Transverse colon (tissue), 4 donors: Measurements from ENCODE around the gene GPANK1. TPM values are rescaled to one million over a fixed set of nuclear protein-coding genes. Genes with fewer than 3 reads are reported as not detected.
A peak's percentile ranks its signal among the peaks of the same experiment; 100 is the strongest.

ENCODE experiments used
- DNase-seq: peaks from one replicate; pipeline ENCODE4 v3.0.0-alpha.2; 2019
- H3K27ac ChIP-seq, 4 donors: fragments of 200-600 bp; sonication (generic); 2 replicates each; pipeline ENCODE4 v1.5.1; 2016 to 2018; ENCODE audit warnings: inconsistent platforms in 4 of 4
- H3K27me3 ChIP-seq: fragments of 200-600 bp; sonication (generic); 2 replicates; pipeline ENCODE4 v1.5.1; 2017; ENCODE audit warnings: inconsistent platforms
- H3K36me3 ChIP-seq, 4 donors: fragments of 200-600 bp; sonication (generic); 2 replicates each; pipeline ENCODE4 v1.5.1; 2017 to 2019; ENCODE audit warnings: inconsistent platforms in 4 of 4
- H3K4me1 ChIP-seq, 4 donors: fragments of 200-600 bp; sonication (generic); 2 replicates each; pipeline ENCODE4 v1.5.1; 2017 to 2020; ENCODE audit warnings: inconsistent platforms in 4 of 4
- H3K4me3 ChIP-seq, 4 donors: fragments of 200-600 bp; sonication (generic); 1 replicate in 1 of 4; 2 replicates in 3 of 4; pipeline versions ENCODE4 v1.5.1 to v1.6.1; 2017 to 2019; ENCODE audit warnings: inconsistent platforms in 4 of 4
- H3K9me3 ChIP-seq, 2 donors: fragments of 200-600 bp; sonication (generic); 2 replicates each; pipeline ENCODE4 v1.5.1; 2017 to 2019; ENCODE audit warnings: inconsistent platforms in 2 of 2
- CTCF ChIP-seq, 5 experiments: fragments of 200-600 bp in 3 of 5; fragments of 450-650 bp in 2 of 5; sonication (generic) in 3 of 5; IDR thresholded peaks; 1 replicate in 2 of 5; 2 replicates in 3 of 5; pipeline ENCODE4 v1.5.1; 2016 to 2017; ENCODE audit warnings: antibody characterized with exemption in 5 of 5, inconsistent platforms in 3 of 5, mild to moderate bottlenecking in 2 of 5, moderate library complexity in 1 of 5
- EP300 ChIP-seq: sonication (generic); formaldehyde crosslinking; IDR thresholded peaks from one replicate; pipeline ENCODE4 v1.6.1; 2017; ENCODE audit warnings: antibody characterized with exemption, low read depth
- POLR2A ChIP-seq: fragments of 450-650 bp; IDR thresholded peaks from one replicate; pipeline ENCODE4 v1.6.1; 2016; ENCODE audit warnings: antibody characterized with exemption, mild to moderate bottlenecking, moderate library complexity
- POLR2AphosphoS5 ChIP-seq, 3 donors: sonication (generic); formaldehyde crosslinking; IDR thresholded peaks; one replicate each; pipeline ENCODE4 v1.6.1; 2016; ENCODE audit warnings: antibody characterized with exemption in 3 of 3
- WGBS, 2 donors: methylation state at CpG; one replicate each; pipeline ENCODE4 v1.1.5; 2018; ENCODE audit warnings: low coverage in 1 of 2; 5-methylcytosine and 5-hydroxymethylcytosine counted together
- in situ Hi-C, 4 donors: fragments of 200-750 bp; cut with MboI; loops; one replicate each; pipeline versions ENCODE4 v1.15.0 to v1.15.1; 2017; ENCODE audit warnings: low sequenced_read_pairs in 3 of 4, low pct_ligation_motif_present in 1 of 4, low pct_unique_long_range_greater_than_20kb in 1 of 4
- intact Hi-C: fragments of 100-400 bp; cut with DNase I; formaldehyde crosslinking; loops from one replicate; pipeline ENCODE4 v1.15.1; 2023; ENCODE audit warnings: low total_unique reads
- total RNA-seq, 4 donors: library from RNA; depleted of rRNA; stranded (reverse); fragments of >200 nt; gene quantifications; one replicate each; pipeline ENCODE4 v1.1.0, GENCODE V29; 2016

GPANK1 gene
- total RNA-seq, 4 donors from 2014 or later = 2.4 to 32.9 (median 23.2) TPM

- TF ChIP-seq EP300 (no peak), CTCF (IDR thresholded peaks at IDR 0.05) (no peak)
- intact Hi-C loops = no loop called here
- Histone ChIP-seq H3K9me3 (no peaks in the 10 kb centered on the region), H3K27me3 (no peaks in the 10 kb centered on the region), H3K4me1 (peaks cover 30 to 68% (median 46%) of the 10 kb centered on the region in 4 donors), H3K36me3 (peaks cover 0 to 6% (median 0%) of the 10 kb centered on the region in 4 donors), H3K27ac (peak overlapping the region; percentile 88 to 95 (median 90)), H3K4me3 (peak overlapping the region in 1 of 4 donors; percentile 87)
- in situ Hi-C loops = no loop called here
- no peak for DNase-seq
- 50 to 82% methylated on average over 2 to 12 of the region's 12 CpGs for WGBS, 2 donors
These were observed 3.3 kb downstream of the GPANK1 start for GRCh38 chr6:31661262-31662123.

- Histone ChIP-seq H3K9me3 (no peaks in the 10 kb centered on the region), H3K4me3 (peak within 1 kb of the TSS; percentile 63 to 87 (median 76)), H3K36me3 (peaks cover 0 to 6% (median 0%) of the 10 kb centered on the region in 4 donors), H3K4me1 (peaks cover 30 to 75% (median 44%) of the 10 kb centered on the region in 4 donors), H3K27me3 (no peaks in the 10 kb centered on the region), H3K27ac (peak within 1 kb of the TSS; percentile 88 to 95 (median 90))
- TF ChIP-seq CTCF (IDR thresholded peaks at IDR 0.05) (no peak), EP300 (no peak), POLR2A (peak; percentile 95), POLR2AphosphoS5 (IDR thresholded peaks at IDR 0.05) (peak; percentile 86 to 96 (median 95))
- peak; percentile 91 for DNase-seq
- 0 to 1% methylated on average over 2 to 35 of the region's 52 CpGs for WGBS, 2 donors
- intact Hi-C loops (no loop called here), in situ Hi-C loops (no loop called here)
These were observed 4.2 kb downstream of the GPANK1 start, which contains the start of gene C6orf47 for GRCh38 chr6:31660381-31661261. TSS of gene C6orf47 (minus strand) at chr6:31660778. CDS start at chr6:31659947, 831 bp downstream.

- Histone ChIP-seq H3K36me3 (peaks cover 0 to 6% (median 0%) of the 10 kb centered on the region in 4 donors), H3K27ac (peak overlapping the region; percentile 88 to 95 (median 90)), H3K4me1 (peaks cover 30 to 77% (median 44%) of the 10 kb centered on the region in 4 donors), H3K27me3 (no peaks in the 10 kb centered on the region), H3K4me3 (peak overlapping the region; percentile 63 to 87 (median 76)), H3K9me3 (no peaks in the 10 kb centered on the region)
- peak; percentile 40 for DNase-seq
- 5 to 17% methylated on average over 4 to 6 of the region's 13 CpGs for WGBS, 2 donors
- in situ Hi-C loops = no loop called here
- intact Hi-C loops = no loop called here
- no peak for TF ChIP-seq CTCF (IDR thresholded peaks at IDR 0.05)
- no peak for TF ChIP-seq POLR2A
- no peak for TF ChIP-seq EP300
- no peak for TF ChIP-seq POLR2AphosphoS5 (IDR thresholded peaks at IDR 0.05)
These were observed 5.0 kb downstream of the GPANK1 start for GRCh38 chr6:31659649-31660380.
